ENCODE measurements around the gene HPN.

DNA sequence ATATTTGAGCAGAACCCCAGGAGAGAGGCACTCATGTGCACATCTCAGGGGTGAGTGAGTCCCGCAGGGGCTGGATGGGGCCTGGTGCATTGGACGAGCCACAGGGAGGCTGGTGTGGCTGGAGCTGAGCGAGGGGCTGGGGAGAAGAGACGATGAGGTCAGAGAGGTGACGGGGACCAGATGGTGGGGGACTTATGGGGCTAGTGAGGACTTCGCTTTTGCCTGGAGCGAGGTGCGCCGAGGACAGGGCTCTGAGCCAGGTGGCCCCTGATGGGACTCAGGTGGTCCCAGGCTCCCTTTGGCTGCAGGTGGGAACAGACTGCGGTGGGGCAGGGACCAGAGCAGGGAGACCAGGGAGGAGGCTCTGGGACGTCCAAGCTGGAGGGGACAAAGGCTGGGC lies 67.2 kb downstream of the HPN start:
- TF ChIP-seq, protein P1, sequence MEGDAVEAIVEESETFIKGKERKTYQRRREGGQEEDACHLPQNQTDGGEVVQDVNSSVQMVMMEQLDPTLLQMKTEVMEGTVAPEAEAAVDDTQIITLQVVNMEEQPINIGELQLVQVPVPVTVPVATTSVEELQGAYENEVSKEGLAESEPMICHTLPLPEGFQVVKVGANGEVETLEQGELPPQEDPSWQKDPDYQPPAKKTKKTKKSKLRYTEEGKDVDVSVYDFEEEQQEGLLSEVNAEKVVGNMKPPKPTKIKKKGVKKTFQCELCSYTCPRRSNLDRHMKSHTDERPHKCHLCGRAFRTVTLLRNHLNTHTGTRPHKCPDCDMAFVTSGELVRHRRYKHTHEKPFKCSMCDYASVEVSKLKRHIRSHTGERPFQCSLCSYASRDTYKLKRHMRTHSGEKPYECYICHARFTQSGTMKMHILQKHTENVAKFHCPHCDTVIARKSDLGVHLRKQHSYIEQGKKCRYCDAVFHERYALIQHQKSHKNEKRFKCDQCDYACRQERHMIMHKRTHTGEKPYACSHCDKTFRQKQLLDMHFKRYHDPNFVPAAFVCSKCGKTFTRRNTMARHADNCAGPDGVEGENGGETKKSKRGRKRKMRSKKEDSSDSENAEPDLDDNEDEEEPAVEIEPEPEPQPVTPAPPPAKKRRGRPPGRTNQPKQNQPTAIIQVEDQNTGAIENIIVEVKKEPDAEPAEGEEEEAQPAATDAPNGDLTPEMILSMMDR (IDR thresholded peaks at IDR 0.05; ENCODE audit: low read length): no peak
- no peak for TF ChIP-seq EZH2 (IDR thresholded peaks at IDR 0.05; ENCODE audit: borderline replicate concordance, low read length)
